ENCODE results near the gene CHST12.
"Not testable (repeated sequence)": the region's sequence is repeated elsewhere in the genome, so short reads cannot be mapped to it uniquely, and the experiment has no call there.

CHST12 gene

DNA sequence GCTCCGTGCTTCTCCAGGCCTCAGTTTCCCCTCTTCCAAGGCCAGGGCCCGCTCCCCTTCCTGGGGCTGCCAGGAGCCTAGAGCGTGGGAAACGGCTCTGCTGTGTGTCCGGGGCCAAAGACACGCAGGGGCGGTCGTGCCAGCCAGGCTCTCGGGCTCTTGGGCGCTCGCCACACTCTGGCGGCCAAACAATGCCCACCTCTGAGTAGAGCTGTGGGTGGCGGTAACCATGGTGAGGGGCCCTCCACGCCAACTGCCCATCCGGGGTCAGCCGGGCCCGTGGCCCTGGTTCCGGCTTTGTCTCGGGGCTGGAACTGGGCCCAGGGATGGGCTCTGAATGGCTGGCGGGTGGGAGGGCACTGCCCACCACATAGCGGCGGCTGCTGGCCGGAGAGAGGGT, 56.8 kb downstream of the CHST12 start:
- DNase-seq = peak in 45 of 51 donors; percentile 29 to 96 (median 80)

DNA sequence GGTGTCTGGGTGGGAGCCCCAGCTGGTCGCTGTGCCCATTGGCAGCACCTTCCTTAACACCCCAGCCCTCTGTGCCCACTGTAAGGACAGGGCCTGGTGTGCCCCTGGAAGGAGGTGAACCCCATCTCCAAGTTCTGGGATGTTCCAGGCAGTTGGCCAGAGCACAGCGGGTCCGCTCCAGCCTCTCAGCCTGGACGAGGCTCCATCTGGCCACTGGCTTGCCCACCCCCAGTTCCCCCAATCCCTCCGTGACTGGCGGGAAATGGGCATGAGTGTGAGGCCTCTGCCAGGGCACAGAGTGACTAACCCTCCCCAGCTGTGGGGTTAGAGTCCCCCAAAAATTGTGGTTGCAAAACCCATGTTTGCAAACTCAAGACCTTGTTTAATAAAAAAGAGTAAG, 57.2 kb downstream of the CHST12 start:
- peak in 41 of 51 donors; percentile 50 to 96 (median 77) for DNase-seq

GRCh38 chr7:2461268-2462026, 58.0 kb downstream of the CHST12 start:
- no peak for DNase-seq

DNA sequence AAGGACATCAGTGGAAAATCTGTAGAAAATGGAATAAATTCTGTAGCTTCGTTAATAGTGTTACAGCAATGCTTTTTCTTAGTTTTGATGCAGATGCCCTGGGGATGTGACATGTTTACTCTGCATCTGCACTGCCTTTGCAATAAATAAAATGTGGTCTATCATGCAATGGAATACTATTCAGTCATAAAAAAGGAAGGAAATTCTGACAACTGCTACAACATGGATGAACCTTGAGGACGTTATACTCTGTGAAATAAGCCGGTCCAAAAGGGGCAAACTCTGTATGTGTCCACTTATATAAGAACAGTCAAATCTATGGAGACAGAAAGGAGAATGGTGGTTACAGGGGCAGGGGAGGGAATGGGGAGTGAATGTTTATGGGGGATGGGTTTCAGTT, 59.3 kb downstream of the CHST12 start:
- no peak for DNase-seq

DNA sequence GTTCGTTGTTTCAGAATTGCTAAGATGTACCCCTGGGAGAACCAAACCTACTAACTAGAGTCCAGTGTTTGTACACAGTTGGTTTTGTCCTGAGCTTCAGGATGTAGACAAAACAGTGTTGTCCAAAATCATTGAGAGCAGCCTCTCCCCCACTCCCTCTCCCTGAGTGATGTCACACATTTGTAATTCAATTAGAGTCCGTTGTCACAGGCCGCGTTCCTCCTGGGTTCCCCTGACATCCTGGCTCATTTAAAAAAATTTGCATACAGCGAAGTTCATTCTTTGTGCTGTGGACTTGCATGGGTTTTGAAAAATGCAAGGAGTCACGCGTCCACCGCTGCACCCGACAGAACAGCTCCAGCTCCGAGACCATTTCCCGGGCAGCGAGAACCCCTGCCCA, 62.5 kb downstream of the CHST12 start:
- peak in 27 of 51 donors; percentile 15 to 81 (median 48) for DNase-seq

- no peak for DNase-seq
These were observed 63.3 kb downstream of the CHST12 start for GRCh38 chr7:2466675-2467074.

DNA sequence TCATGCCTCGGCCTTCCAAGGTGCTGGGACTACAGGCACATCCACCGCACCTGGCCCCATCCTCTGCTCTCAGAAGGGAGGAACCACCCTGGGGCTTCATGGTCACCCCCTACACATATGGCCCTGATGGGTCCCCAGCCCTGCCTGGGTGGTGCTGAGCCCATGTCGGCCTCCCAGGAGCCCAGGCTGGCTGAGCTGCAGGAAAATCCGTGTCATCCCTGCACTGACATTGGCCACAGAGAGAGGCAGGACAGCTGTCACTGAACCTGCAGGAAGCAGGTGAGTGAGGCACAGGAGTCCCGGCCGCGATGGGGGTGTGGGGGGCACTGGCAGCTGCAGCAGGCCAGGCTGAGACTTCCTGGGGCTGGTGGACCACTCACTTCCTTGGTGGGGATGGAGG, 64.8 kb downstream of the CHST12 start:
- DNase-seq = no peak

DNA sequence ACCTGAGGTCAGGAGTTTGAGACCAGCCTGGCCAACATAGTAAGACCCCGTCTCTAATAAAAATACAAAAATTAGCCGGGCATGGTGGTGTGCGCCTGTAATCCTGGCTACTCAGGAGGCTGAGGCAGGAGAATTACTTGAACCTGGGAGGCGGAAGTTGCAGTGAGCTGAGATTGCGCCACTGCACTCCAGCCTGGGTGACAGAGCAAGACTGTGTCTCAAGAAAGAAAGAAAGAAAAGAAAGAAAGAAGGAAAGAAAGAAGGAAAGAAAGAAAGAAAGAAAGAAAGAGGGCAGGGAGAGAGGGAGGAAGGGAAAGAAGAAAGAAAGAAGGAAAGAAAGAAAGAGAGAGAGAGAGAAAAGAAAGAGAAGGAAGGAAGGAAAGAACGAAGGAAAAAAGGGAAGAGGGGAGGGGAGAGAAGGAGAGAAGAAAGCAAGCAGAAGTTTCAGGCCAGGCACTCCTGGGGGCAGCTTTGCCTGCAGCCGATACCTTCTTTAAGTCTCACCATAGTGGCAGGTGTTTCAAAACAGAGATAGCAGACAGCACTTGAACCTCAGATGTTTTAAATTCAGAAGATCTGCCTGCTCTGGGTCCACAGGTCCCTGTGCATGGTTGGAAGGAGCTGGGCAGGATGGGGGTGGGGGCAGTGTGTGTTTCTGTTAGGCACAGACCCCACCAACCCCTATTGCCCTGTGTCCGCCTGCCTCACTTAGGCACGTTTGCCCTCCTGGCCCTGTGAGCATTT, 66.2 kb downstream of the CHST12 start:
- DNase-seq = not testable (repeated sequence)

GRCh38 chr7:2470204-2471021, 67.0 kb downstream of the CHST12 start:
- no peak for DNase-seq

GRCh38 chr7:2471022-2471329, 67.6 kb downstream of the CHST12 start:
- DNase-seq = no peak

- no peak for DNase-seq
These were observed 68.0 kb downstream of the CHST12 start for GRCh38 chr7:2471396-2471795.

DNA sequence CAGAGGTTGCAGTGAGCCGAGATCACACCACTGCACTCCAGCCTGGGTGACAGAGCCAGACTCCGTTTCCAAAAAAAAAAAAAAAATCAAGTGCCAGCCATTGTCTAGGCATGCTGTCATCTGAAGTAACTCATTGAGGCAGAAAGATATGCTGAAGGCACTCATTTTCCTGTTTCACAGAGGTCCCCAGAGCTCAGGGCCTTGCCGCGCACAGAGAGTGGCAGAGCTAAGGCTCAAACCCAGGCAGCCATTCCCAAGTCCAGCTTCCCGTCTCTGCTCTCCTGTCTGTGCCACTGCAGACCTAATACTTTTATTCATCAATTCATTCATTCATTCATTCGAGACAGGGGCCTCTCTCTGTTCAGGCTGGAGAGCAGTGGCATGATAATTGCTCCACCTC, 69.3 kb downstream of the CHST12 start:
- DNase-seq = no peak

GRCh38 chr7:2473496-2474180, 70.2 kb downstream of the CHST12 start:
- no peak for DNase-seq

- DNase-seq = no peak
These were observed 70.8 kb downstream of the CHST12 start for GRCh38 chr7:2474224-2474623.

DNA sequence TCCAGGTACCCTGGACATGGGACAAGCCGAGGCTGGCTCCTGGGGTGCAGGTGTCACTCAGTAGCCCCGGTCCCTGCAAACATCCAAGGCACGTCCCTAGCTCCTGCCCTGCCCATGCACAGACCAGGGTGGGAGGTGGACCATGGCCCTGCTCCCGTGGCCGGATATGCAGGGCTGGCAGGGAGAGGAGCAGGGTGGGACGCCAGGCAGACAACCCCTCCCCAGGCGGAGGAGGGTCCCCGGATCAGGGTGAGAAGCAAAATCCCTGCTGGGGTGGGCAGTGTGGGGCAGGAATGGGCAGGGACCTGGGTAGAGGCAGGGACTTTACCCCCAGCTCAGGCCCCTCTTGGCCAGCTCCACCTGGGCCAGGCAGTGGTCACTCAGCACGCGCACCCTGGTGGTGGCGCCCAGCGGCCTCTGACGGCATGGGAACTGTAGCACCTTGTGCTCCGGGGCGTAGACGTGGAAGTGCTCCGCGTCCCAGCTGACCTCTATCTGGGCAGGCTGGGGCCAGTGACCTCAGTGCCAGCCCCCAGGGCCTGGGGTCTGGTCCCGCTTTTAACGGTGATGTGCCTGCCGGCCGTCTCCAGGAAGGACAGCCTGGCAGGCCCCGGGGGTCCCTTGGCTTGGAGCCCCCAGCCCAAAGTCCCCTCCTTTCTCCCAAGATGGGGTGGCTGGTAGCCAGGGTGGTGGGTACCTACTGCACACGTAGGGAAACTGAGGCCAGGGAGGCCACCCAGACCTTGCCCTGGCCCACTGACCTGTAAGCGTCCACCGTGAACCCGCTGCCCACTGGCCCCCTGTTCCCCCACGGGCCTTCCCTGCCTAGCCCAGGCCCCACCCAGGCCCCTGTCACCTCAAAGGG, 71.6 kb downstream of the CHST12 start:
- no peak for DNase-seq

DNA sequence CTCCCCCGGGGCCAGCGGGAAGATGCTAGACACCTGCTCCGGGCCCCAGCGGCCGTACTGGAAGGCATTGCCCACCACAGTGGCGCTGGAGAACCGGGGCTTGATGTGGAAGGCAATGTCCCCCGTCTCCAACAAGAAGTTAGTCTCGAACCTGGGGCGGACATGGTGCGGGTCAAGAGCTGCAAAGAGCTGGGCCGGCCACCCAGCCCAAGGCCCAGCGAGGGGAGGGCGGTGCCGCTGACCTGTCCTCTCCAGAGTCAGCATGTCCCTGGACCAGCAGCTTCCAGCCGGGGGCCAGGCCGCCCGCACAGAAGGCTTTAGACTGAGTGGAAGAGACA, 72.2 kb downstream of the CHST12 start:
- DNase-seq = no peak

DNA sequence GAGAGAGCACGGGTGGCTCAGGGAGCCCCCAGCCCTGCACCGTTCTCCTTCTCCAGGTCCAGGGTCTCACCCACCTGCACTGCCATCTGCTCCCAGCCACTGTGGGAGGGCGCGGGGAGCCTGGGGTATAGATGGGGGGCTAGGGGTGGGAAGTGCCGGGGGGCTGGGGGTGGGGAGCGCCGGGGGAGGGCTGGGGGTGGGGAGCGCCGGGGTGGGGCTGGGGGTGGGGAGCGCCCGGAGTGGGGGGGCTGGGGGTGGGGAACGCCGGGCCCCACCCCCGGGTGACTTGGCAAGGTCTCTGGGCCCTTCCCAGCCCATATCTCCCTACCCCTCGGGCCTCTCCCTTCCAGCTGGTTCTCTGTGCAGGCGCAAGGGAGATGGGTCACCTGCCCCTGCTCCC, 72.9 kb downstream of the CHST12 start, which contains the start of gene GRIFIN:
Gene GRIFIN (minus strand): TSS at position 101 of the 400 bp plus-strand sequence. CDS start 15 bp downstream, at position 86.
- no peak for DNase-seq

- DNase-seq = no peak
These were observed 73.5 kb downstream of the CHST12 start for GRCh38 chr7:2476776-2477446.

- peak in 32 of 51 donors; percentile 15 to 68 (median 42) for DNase-seq
These were observed 74.3 kb downstream of the CHST12 start for GRCh38 chr7:2477447-2478398.

All from hypothalamus (tissue), 51 donors.